C4-2B (cell line): ENCODE measurements around the gene ALOX12.

Experiments used
- H3K27ac ChIP-seq: fragments of 450-650 bp; 2 replicates; pipeline ENCODE4 v1.5.1; 2017
- CTCF ChIP-seq: fragments of 450-650 bp; conservative IDR thresholded peaks from 2 replicates; pipeline ENCODE4 v1.5.1; 2017; ENCODE audit warnings: mild to moderate bottlenecking
- ZFX ChIP-seq: fragments of 450-650 bp; IDR thresholded peaks from 2 replicates; pipeline ENCODE4 v1.6.1; 2017

The ALOX12 gene

GRCh38 chr17:7058831-7059447 is 63.1 kb downstream of the ALOX12 start:
- TF ChIP-seq CTCF (no peak), ZFX (no peak)
- no peak overlapping the region for H3K27ac ChIP-seq
